SK-N-SH treated with all-trans-retinoic acid at 6 μM for 48 hours (cell line): ENCODE measurements around the gene FRMD1.

Source experiments
- ATAC-seq: fragments of 200-7000 bp; cut with Tn5 transposase; 3 replicates; pipeline ENCODE4 v1.9.1; 2020; ENCODE audit warnings: mild to moderate bottlenecking, moderate library complexity
- ARNTL ChIP-seq: fragments of 450-650 bp; formaldehyde crosslinking; IDR thresholded peaks from 2 replicates; pipeline ENCODE4 v1.5.0; 2020; ENCODE audit warnings: low read depth, mild to moderate bottlenecking, moderate library complexity, borderline replicate concordance
- BACH2 ChIP-seq: fragments of 250-450 bp; sonication (Bioruptor Pico); IDR thresholded peaks from 2 replicates; pipeline ENCODE4 v1.9.0; 2021; ENCODE audit warnings: mild to moderate bottlenecking, borderline replicate concordance
- CREB5 ChIP-seq: fragments of 250-450 bp; sonication (Bioruptor Pico); IDR thresholded peaks from 2 replicates; pipeline ENCODE4 v1.5.1; 2020; ENCODE audit warnings: low read depth, mild to moderate bottlenecking, moderate library complexity
- CSDC2 ChIP-seq: fragments of 250-450 bp; sonication (Bioruptor Pico); IDR thresholded peaks from 2 replicates; pipeline ENCODE4 v1.5.0; 2020; ENCODE audit warnings: mild to moderate bottlenecking, moderate library complexity
- ESRRG ChIP-seq: fragments of 250-450 bp; sonication (Bioruptor Pico); IDR thresholded peaks from 2 replicates; pipeline ENCODE4 v1.6.1; 2021; ENCODE audit warnings: mild to moderate bottlenecking
- GLIS3 ChIP-seq: fragments of 250-450 bp; sonication (Bioruptor Pico); IDR thresholded peaks from 2 replicates; pipeline ENCODE4 v1.5.0; 2020; ENCODE audit warnings: mild to moderate bottlenecking, moderate library complexity
- ISL1 ChIP-seq: fragments of 250-450 bp; sonication (Bioruptor Pico); IDR thresholded peaks from 2 replicates; pipeline ENCODE4 v2.1.2; 2022; ENCODE audit warnings: mild to moderate bottlenecking, moderate library complexity
- OSR1 ChIP-seq: fragments of 250-450 bp; sonication (Bioruptor Pico); IDR thresholded peaks from 2 replicates; pipeline ENCODE4 v1.8.0; 2022; ENCODE audit warnings: moderate library complexity, mild to moderate bottlenecking, inconsistent platforms
- PATZ1 ChIP-seq: fragments of 250-450 bp; sonication (Bioruptor Pico); IDR thresholded peaks from 2 replicates; pipeline ENCODE4 v1.8.0; 2020; ENCODE audit warnings: mild to moderate bottlenecking, moderate library complexity, borderline replicate concordance
- PPARA ChIP-seq: fragments of 250-450 bp; sonication (Bioruptor Pico); IDR thresholded peaks from 2 replicates; pipeline ENCODE4 v1.5.0; 2020; ENCODE audit warnings: mild to moderate bottlenecking, borderline replicate concordance
- RARB ChIP-seq: fragments of 250-450 bp; sonication (Bioruptor Pico); IDR thresholded peaks from 2 replicates; pipeline ENCODE4 v1.8.0; 2021; ENCODE audit warnings: mild to moderate bottlenecking, moderate library complexity
- SNAI2 ChIP-seq: fragments of 250-450 bp; sonication (Bioruptor Pico); IDR thresholded peaks from 2 replicates; pipeline ENCODE4 v1.5.0; 2020; ENCODE audit warnings: mild to moderate bottlenecking, moderate library complexity
- TCF4 ChIP-seq: fragments of 250-450 bp; sonication (Bioruptor Pico); IDR thresholded peaks from 2 replicates; pipeline ENCODE4 v1.8.0; 2021; ENCODE audit warnings: mild to moderate bottlenecking, moderate library complexity, borderline replicate concordance
- TOX ChIP-seq: fragments of 250-450 bp; sonication (Bioruptor Pico); IDR thresholded peaks from 2 replicates; pipeline ENCODE4 v1.8.0; 2021; ENCODE audit warnings: mild to moderate bottlenecking, moderate library complexity, borderline replicate concordance
- ZC3H10 ChIP-seq: fragments of 250-450 bp; sonication (Bioruptor Pico); IDR thresholded peaks from 2 replicates; pipeline ENCODE4 v1.5.1; 2021; ENCODE audit warnings: mild to moderate bottlenecking, moderate library complexity
- ZFP30 ChIP-seq: fragments of 450-650 bp; formaldehyde crosslinking; IDR thresholded peaks from 2 replicates; pipeline ENCODE4 v1.5.0; 2022; ENCODE audit warnings: mild to moderate bottlenecking, moderate library complexity
- ZNF70 ChIP-seq: fragments of 450-650 bp; formaldehyde crosslinking; IDR thresholded peaks from 2 replicates; pipeline ENCODE4 v1.5.0; 2020; ENCODE audit warnings: mild to moderate bottlenecking, moderate library complexity
- ZNF8 ChIP-seq: fragments of 450-650 bp; formaldehyde crosslinking; IDR thresholded peaks from 2 replicates; pipeline ENCODE4 v1.5.0; 2020; ENCODE audit warnings: mild to moderate bottlenecking, moderate library complexity
- TF ChIP-seq, protein P1 (sequence below): fragments of 250-450 bp; sonication (Bioruptor Pico); IDR thresholded peaks from 2 replicates; pipeline ENCODE4 v1.5.0; 2020; ENCODE audit warnings: mild to moderate bottlenecking, moderate library complexity
- TF ChIP-seq, protein P2 (sequence below): fragments of 250-450 bp; sonication (Bioruptor Pico); IDR thresholded peaks from 2 replicates; pipeline ENCODE4 v1.5.1; 2021; ENCODE audit warnings: mild to moderate bottlenecking, moderate library complexity
- TF ChIP-seq, protein P3 (sequence below): fragments of 250-450 bp; sonication (Bioruptor Pico); IDR thresholded peaks from 2 replicates; pipeline ENCODE4 v1.8.0; 2021; ENCODE audit warnings: low read depth, mild to moderate bottlenecking, moderate library complexity, borderline replicate concordance

FRMD1 gene

GRCh38 chr6:168012431-168013249 is 66.4 kb downstream of the FRMD1 start (continued):
- TF ChIP-seq, protein P1, sequence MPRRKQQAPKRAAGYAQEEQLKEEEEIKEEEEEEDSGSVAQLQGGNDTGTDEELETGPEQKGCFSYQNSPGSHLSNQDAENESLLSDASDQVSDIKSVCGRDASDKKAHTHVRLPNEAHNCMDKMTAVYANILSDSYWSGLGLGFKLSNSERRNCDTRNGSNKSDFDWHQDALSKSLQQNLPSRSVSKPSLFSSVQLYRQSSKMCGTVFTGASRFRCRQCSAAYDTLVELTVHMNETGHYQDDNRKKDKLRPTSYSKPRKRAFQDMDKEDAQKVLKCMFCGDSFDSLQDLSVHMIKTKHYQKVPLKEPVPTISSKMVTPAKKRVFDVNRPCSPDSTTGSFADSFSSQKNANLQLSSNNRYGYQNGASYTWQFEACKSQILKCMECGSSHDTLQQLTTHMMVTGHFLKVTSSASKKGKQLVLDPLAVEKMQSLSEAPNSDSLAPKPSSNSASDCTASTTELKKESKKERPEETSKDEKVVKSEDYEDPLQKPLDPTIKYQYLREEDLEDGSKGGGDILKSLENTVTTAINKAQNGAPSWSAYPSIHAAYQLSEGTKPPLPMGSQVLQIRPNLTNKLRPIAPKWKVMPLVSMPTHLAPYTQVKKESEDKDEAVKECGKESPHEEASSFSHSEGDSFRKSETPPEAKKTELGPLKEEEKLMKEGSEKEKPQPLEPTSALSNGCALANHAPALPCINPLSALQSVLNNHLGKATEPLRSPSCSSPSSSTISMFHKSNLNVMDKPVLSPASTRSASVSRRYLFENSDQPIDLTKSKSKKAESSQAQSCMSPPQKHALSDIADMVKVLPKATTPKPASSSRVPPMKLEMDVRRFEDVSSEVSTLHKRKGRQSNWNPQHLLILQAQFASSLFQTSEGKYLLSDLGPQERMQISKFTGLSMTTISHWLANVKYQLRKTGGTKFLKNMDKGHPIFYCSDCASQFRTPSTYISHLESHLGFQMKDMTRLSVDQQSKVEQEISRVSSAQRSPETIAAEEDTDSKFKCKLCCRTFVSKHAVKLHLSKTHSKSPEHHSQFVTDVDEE (CRISPR knock-in tag): no peak
- TF ChIP-seq ZNF8 (no peak), SNAI2 (no peak), OSR1 (CRISPR knock-in tag) (no peak), ZNF70 (CRISPR knock-in tag) (no peak)

GRCh38 chr6:168011291-168011690 is 67.7 kb downstream of the FRMD1 start:
- ATAC-seq: no peak
- no peak for TF ChIP-seq PATZ1
- no peak for TF ChIP-seq CSDC2 (CRISPR knock-in tag)
- TF ChIP-seq, protein P1 (CRISPR knock-in tag): no peak
- no peak for TF ChIP-seq SNAI2
- TF ChIP-seq PPARA (CRISPR knock-in tag): no peak
- no peak for TF ChIP-seq CREB5 (CRISPR knock-in tag)
- no peak for TF ChIP-seq ARNTL (CRISPR knock-in tag)
- no peak for TF ChIP-seq ZC3H10 (CRISPR knock-in tag)
- TF ChIP-seq GLIS3 (CRISPR knock-in tag): no peak
- TF ChIP-seq, protein P2, sequence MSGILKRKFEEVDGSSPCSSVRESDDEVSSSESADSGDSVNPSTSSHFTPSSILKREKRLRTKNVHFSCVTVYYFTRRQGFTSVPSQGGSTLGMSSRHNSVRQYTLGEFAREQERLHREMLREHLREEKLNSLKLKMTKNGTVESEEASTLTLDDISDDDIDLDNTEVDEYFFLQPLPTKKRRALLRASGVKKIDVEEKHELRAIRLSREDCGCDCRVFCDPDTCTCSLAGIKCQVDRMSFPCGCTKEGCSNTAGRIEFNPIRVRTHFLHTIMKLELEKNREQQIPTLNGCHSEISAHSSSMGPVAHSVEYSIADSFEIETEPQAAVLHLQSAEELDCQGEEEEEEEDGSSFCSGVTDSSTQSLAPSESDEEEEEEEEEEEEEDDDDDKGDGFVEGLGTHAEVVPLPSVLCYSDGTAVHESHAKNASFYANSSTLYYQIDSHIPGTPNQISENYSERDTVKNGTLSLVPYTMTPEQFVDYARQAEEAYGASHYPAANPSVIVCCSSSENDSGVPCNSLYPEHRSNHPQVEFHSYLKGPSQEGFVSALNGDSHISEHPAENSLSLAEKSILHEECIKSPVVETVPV (CRISPR knock-in tag): no peak
- no peak for TF ChIP-seq TCF4 (CRISPR knock-in tag)
- TF ChIP-seq ZNF70 (CRISPR knock-in tag): no peak
- TF ChIP-seq ZFP30 (CRISPR knock-in tag): no peak
- TF ChIP-seq ISL1 (CRISPR knock-in tag): no peak
- TF ChIP-seq BACH2: no peak

GRCh38 chr6:168009331-168009730 is 69.7 kb downstream of the FRMD1 start:
- no peak for ATAC-seq
- TF ChIP-seq, protein P3, sequence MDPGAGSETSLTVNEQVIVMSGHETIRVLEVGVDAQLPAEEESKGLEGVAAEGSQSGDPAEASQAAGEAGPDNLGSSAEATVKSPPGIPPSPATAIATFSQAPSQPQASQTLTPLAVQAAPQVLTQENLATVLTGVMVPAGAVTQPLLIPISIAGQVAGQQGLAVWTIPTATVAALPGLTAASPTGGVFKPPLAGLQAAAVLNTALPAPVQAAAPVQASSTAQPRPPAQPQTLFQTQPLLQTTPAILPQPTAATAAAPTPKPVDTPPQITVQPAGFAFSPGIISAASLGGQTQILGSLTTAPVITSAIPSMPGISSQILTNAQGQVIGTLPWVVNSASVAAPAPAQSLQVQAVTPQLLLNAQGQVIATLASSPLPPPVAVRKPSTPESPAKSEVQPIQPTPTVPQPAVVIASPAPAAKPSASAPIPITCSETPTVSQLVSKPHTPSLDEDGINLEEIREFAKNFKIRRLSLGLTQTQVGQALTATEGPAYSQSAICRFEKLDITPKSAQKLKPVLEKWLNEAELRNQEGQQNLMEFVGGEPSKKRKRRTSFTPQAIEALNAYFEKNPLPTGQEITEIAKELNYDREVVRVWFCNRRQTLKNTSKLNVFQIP (CRISPR knock-in tag): no peak
- TF ChIP-seq GLIS3 (CRISPR knock-in tag) (no peak), RARB (CRISPR knock-in tag) (no peak), TOX (CRISPR knock-in tag) (no peak), SNAI2 (no peak), PPARA (CRISPR knock-in tag) (no peak), ESRRG (CRISPR knock-in tag) (no peak), PATZ1 (no peak), OSR1 (CRISPR knock-in tag) (no peak), ZNF70 (CRISPR knock-in tag) (no peak), CREB5 (CRISPR knock-in tag) (no peak)
